HepG2 (cell line): ENCODE results near the gene SETSIP. TPM values are rescaled to one million over a fixed set of nuclear protein-coding genes. Genes with fewer than 3 reads are reported as not detected.

Source experiments
- ATAC-seq: fragments of 200-7000 bp; cut with Tn5 transposase; 3 replicates; pipeline ENCODE4 v1.9.1; 2020; ENCODE audit warnings: mild to moderate bottlenecking, moderate library complexity
- BruUV-seq: library from RNA; stranded (reverse); fragments of 400-500 nt; replicated peaks from 2 replicates; lab custom pipeline; 2021; lab: Mats Ljungman, UMichigan
- CTCF ChIA-PET: fragments of 300-600 bp; formaldehyde crosslinking; extraction: SDS; loops from one replicate; lab custom pipeline; 2021; ENCODE audit warnings: low total read pairs, inconsistent platforms, low intra/inter-chr PET ratio; lab: Yijun Ruan, JAX
- POLR2A ChIA-PET: fragments of 350-600 bp; sonication (Branson Sonifier 250); formaldehyde crosslinking; loops from one replicate; lab custom pipeline; 2020; ENCODE audit warnings: antibody characterized with exemption, inconsistent platforms; lab: Yijun Ruan, JAX
- DNase-seq: peaks from one replicate; pipeline ENCODE4 v3.0.0-alpha.2; 2015; ENCODE audit warnings: low spot score
- FAIRE-seq: peaks from 3 replicates; lab custom pipeline; 2011; peaks lifted over from hg19 to GRCh38; lab: Jason Lieb, UNC
- H2AFZ ChIP-seq: one replicate; pipeline ENCODE4 v1.6.1; 2011; ENCODE audit warnings: low read length, inconsistent platforms
- H3K27ac ChIP-seq: fragments of 300-600 bp; 3 replicates; pipeline ENCODE4 v1.8.0; 2011; ENCODE audit warnings: mixed run types, mild to moderate bottlenecking, mixed read lengths, low read length, inconsistent platforms; ENCODE audit not compliant: insufficient read depth; ENCODE audit errors: extremely low read length
- H3K27me3 ChIP-seq, 2 experiments: fragments of 200-600 bp in 1 of 2; 2 replicates in 1 of 2; 3 replicates in 1 of 2; pipeline versions ENCODE4 v1.6.0 to v1.8.0; 2011; ENCODE audit warnings: low read length in 2 of 2, mild to moderate bottlenecking in 2 of 2, moderate library complexity in 2 of 2, inconsistent platforms in 1 of 2; ENCODE audit not compliant: insufficient read depth in 2 of 2, control insufficient read depth in 1 of 2
- H3K36me3 ChIP-seq, 2 experiments: fragments of 200-600 bp in 1 of 2; replicated peaks in 1 of 2; 2 replicates in 1 of 2; 3 replicates in 1 of 2; pipeline versions ENCODE4 v1.5.1 to v1.8.0; 2011; ENCODE audit warnings: low read length in 2 of 2, inconsistent platforms in 1 of 2; ENCODE audit not compliant: insufficient read depth in 2 of 2, control insufficient read depth in 1 of 2
- H3K4me1 ChIP-seq: 2 replicates; pipeline ENCODE4 v1.5.1; 2012; ENCODE audit warnings: low read length, inconsistent platforms; ENCODE audit not compliant: insufficient read depth
- H3K4me2 ChIP-seq: 2 replicates; pipeline ENCODE4 v1.6.0; 2011; ENCODE audit warnings: low read depth, low read length, inconsistent platforms
- H3K4me3 ChIP-seq, 3 experiments: fragments of 200-600 bp in 1 of 3; sonication (generic), shearing (Covaris generic) in 1 of 3; replicated peaks in 1 of 3; 2 replicates each; pipeline ENCODE4 v1.5.1; 2011 to 2016; ENCODE audit warnings: low read length in 3 of 3, inconsistent platforms in 2 of 3, low read depth in 2 of 3, mild to moderate bottlenecking in 2 of 3, control low read depth in 1 of 3, mixed read lengths in 1 of 3; ENCODE audit not compliant: insufficient read depth in 1 of 3
- H3K79me2 ChIP-seq: one replicate; pipeline ENCODE4 v1.6.1; 2011; ENCODE audit warnings: low read length, inconsistent platforms; ENCODE audit not compliant: insufficient read depth
- H3K9ac ChIP-seq: 2 replicates; pipeline ENCODE4 v1.6.0; 2011; ENCODE audit warnings: mild to moderate bottlenecking, low read depth, low read length, inconsistent platforms; ENCODE audit not compliant: insufficient read depth
- H3K9me3 ChIP-seq: 2 replicates; pipeline ENCODE4 v1.5.1; 2012; ENCODE audit warnings: mild to moderate bottlenecking, low read length
- H4K20me1 ChIP-seq: 2 replicates; pipeline ENCODE4 v1.6.0; 2011; ENCODE audit warnings: inconsistent platforms, mild to moderate bottlenecking, low read length, moderate library complexity; ENCODE audit not compliant: insufficient read depth
- KDM4B ChIP-seq: sonication (generic); formaldehyde crosslinking; IDR thresholded peaks from 2 replicates; pipeline ENCODE4 v1.4.0; 2020; ENCODE audit warnings: missing genetic modification reagents
- MAZ ChIP-seq, 2 experiments: sonication (generic) in 1 of 2; formaldehyde crosslinking in 1 of 2; IDR thresholded peaks; 2 replicates each; pipeline versions ENCODE4 v1.5.0 to v1.6.1; 2012 to 2020; ENCODE audit warnings: low read depth in 2 of 2, mild to moderate bottlenecking in 2 of 2, borderline replicate concordance in 1 of 2, improper control_type of control experiment in 1 of 2, low read length in 1 of 2, missing genetic modification reagents in 1 of 2, moderate library complexity in 1 of 2
- MTA1 ChIP-seq: sonication (generic); formaldehyde crosslinking; IDR thresholded peaks from 2 replicates; pipeline ENCODE4 v1.4.0; 2020; ENCODE audit warnings: missing genetic modification reagents, mild to moderate bottlenecking, borderline replicate concordance
- SP5 ChIP-seq: IDR thresholded peaks from 2 replicates; pipeline ENCODE4 v1.6.1; 2016; ENCODE audit warnings: low read depth, borderline replicate concordance
- ZNF274 ChIP-seq: sonication (generic); formaldehyde crosslinking; IDR thresholded peaks from 2 replicates; pipeline ENCODE4 v1.5.1; 2020; ENCODE audit warnings: mild to moderate bottlenecking, missing genetic modification reagents
- ZNF430 ChIP-seq: sonication (generic); formaldehyde crosslinking; IDR thresholded peaks from 2 replicates; pipeline ENCODE4 v1.9.0; 2021; ENCODE audit warnings: mild to moderate bottlenecking, missing genetic modification reagents
- WGBS: methylation state at CpG from one replicate; pipeline ENCODE4 v1.1.6; 2017; ENCODE audit warnings: low lambda C conversion rate; 5-methylcytosine and 5-hydroxymethylcytosine counted together
- in situ Hi-C: cut with HindIII; loops from 2 replicates; pipeline ENCODE4 v1.10.0; 2017; ENCODE audit warnings: low pct_unique_long_range_greater_than_20kb; ENCODE audit not compliant: extremely low pct_ligation_motif_present
- intact Hi-C: fragments of 100-400 bp; cut with micrococcal nuclease; formaldehyde crosslinking; loops from one replicate; pipeline ENCODE4 v1.10.0; 2022; ENCODE audit not compliant: unreplicated experiment
- polyA plus RNA-seq, 8 experiments: library from polyadenylated mRNA; depleted of rRNA in 3 of 8; stranded (reverse) in 7 of 8; unstranded in 1 of 8; fragments of >200 nt; fragmentation: Illumina TruSeq in 4 of 8; extraction: Trizol in 4 of 8; gene quantifications; 2 replicates each; pipeline versions ENCODE4 v1.2.1 to v1.2.3, GENCODE V29; 2011 to 2016; ENCODE audit warnings: low read depth in 4 of 8, missing spikeins in 1 of 8, mixed read lengths in 1 of 8; ENCODE audit not compliant: insufficient read depth in 1 of 8
- total RNA-seq, 5 experiments: library from RNA; depleted of rRNA; stranded (reverse); fragments of >200 nt; fragmentation: Illumina TruSeq; extraction: Trizol; gene quantifications; 2 replicates each; pipeline ENCODE4 v1.2.3, GENCODE V29; 2016; ENCODE audit warnings: low read depth in 1 of 5
- TF ChIP-seq, protein P1 (sequence below): sonication (generic); formaldehyde crosslinking; IDR thresholded peaks from 2 replicates; pipeline ENCODE4 v1.5.0; 2020; ENCODE audit warnings: missing genetic modification reagents, mild to moderate bottlenecking, borderline replicate concordance
- TF ChIP-seq, protein P2 (sequence below): sonication (generic); formaldehyde crosslinking; IDR thresholded peaks from 2 replicates; pipeline ENCODE4 v1.4.0; 2020; ENCODE audit warnings: missing genetic modification reagents
- TF ChIP-seq, protein P3 (sequence below): sonication (generic); formaldehyde crosslinking; IDR thresholded peaks from 2 replicates; pipeline ENCODE4 v1.5.1; 2020; ENCODE audit warnings: mild to moderate bottlenecking, moderate library complexity, missing genetic modification reagents
- TF ChIP-seq, protein P4 (sequence below): sonication (generic); formaldehyde crosslinking; IDR thresholded peaks from 2 replicates; pipeline ENCODE4 v1.4.0; 2020; ENCODE audit warnings: missing genetic modification reagents

SETSIP gene
- total and polyA plus RNA-seq, 2 of the 13 experiments (the other 11 are each of a cell fraction or from before 2014, with no cell fraction given) = not detected

DNA sequence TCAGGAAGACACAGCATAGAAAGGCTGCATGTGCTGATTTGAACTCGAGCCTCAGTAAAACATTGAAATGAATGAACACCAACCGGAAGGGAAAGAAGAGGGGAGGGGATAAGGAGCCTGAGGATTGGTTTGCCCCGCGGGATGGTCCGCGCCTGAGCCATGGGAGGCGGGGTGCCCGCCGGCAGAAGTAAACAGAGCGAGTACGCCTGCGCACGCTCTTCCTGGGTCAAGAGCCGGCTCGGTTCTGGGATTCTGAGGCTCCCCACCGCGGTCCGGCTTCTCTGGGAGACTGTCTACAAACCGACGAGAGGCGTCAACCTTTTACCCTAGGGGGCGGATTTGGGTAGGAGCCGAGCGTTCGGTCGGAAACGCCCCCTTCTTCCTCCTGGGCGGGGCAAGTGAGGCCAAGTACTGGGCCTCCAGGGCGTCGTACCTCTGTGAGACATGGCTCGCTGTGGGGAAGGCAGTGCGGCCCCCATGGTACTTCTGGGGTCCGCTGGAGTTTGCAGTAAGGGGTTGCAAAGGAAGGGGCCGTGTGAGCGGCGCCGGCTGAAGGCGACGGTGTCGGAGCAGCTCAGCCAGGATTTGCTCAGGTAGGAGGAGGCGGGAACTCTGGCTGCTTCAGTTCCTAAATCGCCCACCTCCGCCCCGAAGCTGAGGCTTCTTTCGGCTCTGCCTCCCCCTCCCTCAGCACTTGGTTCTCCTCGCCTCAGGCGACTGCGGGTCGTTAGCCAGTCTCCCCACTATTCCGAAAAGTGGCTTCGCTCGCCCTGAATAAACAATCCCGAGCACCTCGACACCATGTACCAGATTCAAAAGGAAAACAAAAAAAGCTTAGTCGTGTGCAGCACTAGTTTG, 5.1 kb upstream of the SETSIP start, which contains the start of gene BTBD8:
BTBD8 (plus strand) TSS at position 218 of the 858 bp plus-strand sequence; CDS start at position 445, 227 bp downstream.
- DNase-seq (peak; percentile 68), FAIRE-seq (peak; percentile 63), ATAC-seq (peak; percentile 98)
- CTCF ChIA-PET = no interaction called here
- no peaks in the 10 kb centered on the region for H3K79me2 ChIP-seq
- peak within 1 kb of the TSS; percentile 71 to 88 (median 77) for H3K4me3 ChIP-seq
- in situ Hi-C loops (loop anchor here (10.0 kb wide), 1 partner anchor 64 kb away; no protein-coding TSS in a partner anchor), intact Hi-C loops (loop anchor here (5.0 kb wide), 1 partner anchor 53 kb away; the partner anchor contains the start of gene EPHX4)
- POLR2A ChIA-PET = interaction anchor here (1.2 kb wide), 1 partner anchor 218 kb away, joined by 3 read pairs; no protein-coding TSS in a partner anchor
- peak within 1 kb of the TSS; percentile 83 for H2AFZ ChIP-seq
- peak within 1 kb of the TSS; percentile 69 for H3K9ac ChIP-seq
- H3K4me2 ChIP-seq = peak within 1 kb of the TSS; percentile 90
- H3K9me3 ChIP-seq = no peaks in the 10 kb centered on the region
- H3K27ac ChIP-seq = peak within 1 kb of the TSS; percentile 43
- H4K20me1 ChIP-seq = no peaks in the 10 kb centered on the region
- BruUV-seq = TSS peak; percentile 75
- peaks cover 12% of the 10 kb centered on the region; the same call in 1 of the 2 replicates for H3K4me1 ChIP-seq
- no peaks in the 10 kb centered on the region; a peak in 1 of 5 replicates for H3K27me3 ChIP-seq
- 1% methylated on average over 37 of the region's 55 CpGs for WGBS
- no peaks in the 10 kb centered on the region for H3K36me3 ChIP-seq
- TF ChIP-seq, protein P1, sequence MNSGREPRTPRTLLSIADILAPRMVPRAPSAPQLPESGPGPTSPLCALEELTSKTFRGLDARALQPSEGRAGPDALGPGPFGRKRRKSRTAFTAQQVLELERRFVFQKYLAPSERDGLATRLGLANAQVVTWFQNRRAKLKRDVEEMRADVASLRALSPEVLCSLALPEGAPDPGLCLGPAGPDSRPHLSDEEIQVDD (CRISPR knock-in tag) = 0 out of 2 replicates have a peak, but pooled peaks have one; percentile 31
- TF ChIP-seq ZNF274 (0 out of 2 replicates have a peak, but pooled peaks have one; percentile 74), MTA1 (CRISPR knock-in tag) (peak; percentile 58; the same call in 1 of the 2 replicates), MAZ (IDR thresholded peaks at IDR 0.05; ENCODE audit: borderline replicate concordance, low read depth, low read length) (peak; percentile 53; the same call in 1 of the 2 replicates), MAZ (CRISPR knock-in tag; IDR thresholded peaks at IDR 0.05; ENCODE audit: low read depth) (no peak), SP5 (peak; percentile 55; the same call in 1 of the 2 replicates), KDM4B (CRISPR knock-in tag) (0 out of 2 replicates have a peak, but pooled peaks have one; percentile 49), ZNF430 (CRISPR knock-in tag) (peak; percentile 55; the same call in 1 of the 2 replicates)
- TF ChIP-seq, protein P2, sequence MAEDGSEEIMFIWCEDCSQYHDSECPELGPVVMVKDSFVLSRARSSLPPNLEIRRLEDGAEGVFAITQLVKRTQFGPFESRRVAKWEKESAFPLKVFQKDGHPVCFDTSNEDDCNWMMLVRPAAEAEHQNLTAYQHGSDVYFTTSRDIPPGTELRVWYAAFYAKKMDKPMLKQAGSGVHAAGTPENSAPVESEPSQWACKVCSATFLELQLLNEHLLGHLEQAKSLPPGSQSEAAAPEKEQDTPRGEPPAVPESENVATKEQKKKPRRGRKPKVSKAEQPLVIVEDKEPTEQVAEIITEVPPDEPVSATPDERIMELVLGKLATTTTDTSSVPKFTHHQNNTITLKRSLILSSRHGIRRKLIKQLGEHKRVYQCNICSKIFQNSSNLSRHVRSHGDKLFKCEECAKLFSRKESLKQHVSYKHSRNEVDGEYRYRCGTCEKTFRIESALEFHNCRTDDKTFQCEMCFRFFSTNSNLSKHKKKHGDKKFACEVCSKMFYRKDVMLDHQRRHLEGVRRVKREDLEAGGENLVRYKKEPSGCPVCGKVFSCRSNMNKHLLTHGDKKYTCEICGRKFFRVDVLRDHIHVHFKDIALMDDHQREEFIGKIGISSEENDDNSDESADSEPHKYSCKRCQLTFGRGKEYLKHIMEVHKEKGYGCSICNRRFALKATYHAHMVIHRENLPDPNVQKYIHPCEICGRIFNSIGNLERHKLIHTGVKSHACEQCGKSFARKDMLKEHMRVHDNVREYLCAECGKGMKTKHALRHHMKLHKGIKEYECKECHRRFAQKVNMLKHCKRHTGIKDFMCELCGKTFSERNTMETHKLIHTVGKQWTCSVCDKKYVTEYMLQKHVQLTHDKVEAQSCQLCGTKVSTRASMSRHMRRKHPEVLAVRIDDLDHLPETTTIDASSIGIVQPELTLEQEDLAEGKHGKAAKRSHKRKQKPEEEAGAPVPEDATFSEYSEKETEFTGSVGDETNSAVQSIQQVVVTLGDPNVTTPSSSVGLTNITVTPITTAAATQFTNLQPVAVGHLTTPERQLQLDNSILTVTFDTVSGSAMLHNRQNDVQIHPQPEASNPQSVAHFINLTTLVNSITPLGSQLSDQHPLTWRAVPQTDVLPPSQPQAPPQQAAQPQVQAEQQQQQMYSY (CRISPR knock-in tag) = no peak
- TF ChIP-seq, protein P3, sequence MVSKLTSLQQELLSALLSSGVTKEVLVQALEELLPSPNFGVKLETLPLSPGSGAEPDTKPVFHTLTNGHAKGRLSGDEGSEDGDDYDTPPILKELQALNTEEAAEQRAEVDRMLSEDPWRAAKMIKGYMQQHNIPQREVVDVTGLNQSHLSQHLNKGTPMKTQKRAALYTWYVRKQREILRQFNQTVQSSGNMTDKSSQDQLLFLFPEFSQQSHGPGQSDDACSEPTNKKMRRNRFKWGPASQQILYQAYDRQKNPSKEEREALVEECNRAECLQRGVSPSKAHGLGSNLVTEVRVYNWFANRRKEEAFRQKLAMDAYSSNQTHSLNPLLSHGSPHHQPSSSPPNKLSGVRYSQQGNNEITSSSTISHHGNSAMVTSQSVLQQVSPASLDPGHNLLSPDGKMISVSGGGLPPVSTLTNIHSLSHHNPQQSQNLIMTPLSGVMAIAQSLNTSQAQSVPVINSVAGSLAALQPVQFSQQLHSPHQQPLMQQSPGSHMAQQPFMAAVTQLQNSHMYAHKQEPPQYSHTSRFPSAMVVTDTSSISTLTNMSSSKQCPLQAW (CRISPR knock-in tag) = 0 out of 2 replicates have a peak, but pooled peaks have one; percentile 16
- TF ChIP-seq, protein P4, sequence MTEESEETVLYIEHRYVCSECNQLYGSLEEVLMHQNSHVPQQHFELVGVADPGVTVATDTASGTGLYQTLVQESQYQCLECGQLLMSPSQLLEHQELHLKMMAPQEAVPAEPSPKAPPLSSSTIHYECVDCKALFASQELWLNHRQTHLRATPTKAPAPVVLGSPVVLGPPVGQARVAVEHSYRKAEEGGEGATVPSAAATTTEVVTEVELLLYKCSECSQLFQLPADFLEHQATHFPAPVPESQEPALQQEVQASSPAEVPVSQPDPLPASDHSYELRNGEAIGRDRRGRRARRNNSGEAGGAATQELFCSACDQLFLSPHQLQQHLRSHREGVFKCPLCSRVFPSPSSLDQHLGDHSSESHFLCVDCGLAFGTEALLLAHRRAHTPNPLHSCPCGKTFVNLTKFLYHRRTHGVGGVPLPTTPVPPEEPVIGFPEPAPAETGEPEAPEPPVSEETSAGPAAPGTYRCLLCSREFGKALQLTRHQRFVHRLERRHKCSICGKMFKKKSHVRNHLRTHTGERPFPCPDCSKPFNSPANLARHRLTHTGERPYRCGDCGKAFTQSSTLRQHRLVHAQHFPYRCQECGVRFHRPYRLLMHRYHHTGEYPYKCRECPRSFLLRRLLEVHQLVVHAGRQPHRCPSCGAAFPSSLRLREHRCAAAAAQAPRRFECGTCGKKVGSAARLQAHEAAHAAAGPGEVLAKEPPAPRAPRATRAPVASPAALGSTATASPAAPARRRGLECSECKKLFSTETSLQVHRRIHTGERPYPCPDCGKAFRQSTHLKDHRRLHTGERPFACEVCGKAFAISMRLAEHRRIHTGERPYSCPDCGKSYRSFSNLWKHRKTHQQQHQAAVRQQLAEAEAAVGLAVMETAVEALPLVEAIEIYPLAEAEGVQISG (CRISPR knock-in tag) = peak; percentile 41
